H1 (cell line): Measurements from ENCODE around the gene KRTAP9-6. TPM values are rescaled to one million over a fixed set of nuclear protein-coding genes. Genes with fewer than 3 reads are reported as not detected.

Experiments used
- CTCF ChIA-PET: fragments of 300-600 bp; sonication (Branson Sonifier 250); formaldehyde crosslinking; loops from one replicate; lab custom pipeline; 2021; ENCODE audit not compliant: partially characterized antibody; lab: Charles Lee
- POLR2A ChIA-PET: fragments of 300-600 bp; sonication (Branson Sonifier 250); formaldehyde crosslinking; loops from one replicate; lab custom pipeline; 2021; ENCODE audit warnings: inconsistent platforms; ENCODE audit not compliant: partially characterized antibody; lab: Charles Lee
- DNase-seq, 2 experiments: peaks; one replicate each; pipeline versions ENCODE4 v3.0.0 to v3.0.0-alpha.2; 2010 to 2022; ENCODE audit warnings: low spot score in 2 of 2, low read depth in 1 of 2, mixed read lengths in 1 of 2
- FAIRE-seq: peaks from 2 replicates; lab custom pipeline; 2011; peaks lifted over from hg19 to GRCh38; lab: Jason Lieb, UNC
- H2AFZ ChIP-seq: 2 replicates; pipeline ENCODE4 v1.8.1; 2012; ENCODE audit warnings: low read length, inconsistent platforms
- H2AK5ac ChIP-seq: 2 replicates; pipeline ENCODE4 v1.6.1; 2013; ENCODE audit warnings: low read depth, low read length
- H2BK120ac ChIP-seq: replicated peaks from 2 replicates; pipeline ENCODE3; 2013; ENCODE audit warnings: low read depth, low read length, inconsistent platforms
- H2BK12ac ChIP-seq: 2 replicates; pipeline ENCODE4 v1.6.1; 2013; ENCODE audit warnings: low read depth, low read length
- H2BK15ac ChIP-seq: 2 replicates; pipeline ENCODE4 v1.6.1; 2013; ENCODE audit warnings: low read length
- H2BK20ac ChIP-seq: 2 replicates; pipeline ENCODE4 v1.6.1; 2013; ENCODE audit warnings: low read length
- H2BK5ac ChIP-seq: 2 replicates; pipeline ENCODE4 v1.6.1; 2013; ENCODE audit warnings: low read depth, low read length
- H3K14ac ChIP-seq: 2 replicates; pipeline ENCODE4 v1.6.1; 2013; ENCODE audit warnings: inconsistent platforms; ENCODE audit not compliant: insufficient read length
- H3K18ac ChIP-seq: 2 replicates; pipeline ENCODE4 v1.6.1; 2013; ENCODE audit warnings: low read length; ENCODE audit errors: extremely low read depth
- H3K23ac ChIP-seq: 2 replicates; pipeline ENCODE4 v1.6.1; 2013; ENCODE audit warnings: inconsistent platforms; ENCODE audit not compliant: insufficient read length
- H3K23me2 ChIP-seq: 2 replicates; pipeline ENCODE4 v1.6.1; 2013; ENCODE audit warnings: low read depth, low read length
- H3K27ac ChIP-seq: 2 replicates; pipeline ENCODE4 v1.6.1; 2011; ENCODE audit warnings: low read depth, low read length, inconsistent platforms
- H3K27me3 ChIP-seq, 4 experiments: replicated peaks in 1 of 4; 1 replicate in 1 of 4; 2 replicates in 3 of 4; pipeline versions ENCODE4 v1.6.1 to v1.8.1; 2011 to 2013; ENCODE audit warnings: low read length in 3 of 4, mild to moderate bottlenecking in 3 of 4, inconsistent platforms in 2 of 4, mixed read lengths in 2 of 4, moderate library complexity in 1 of 4; ENCODE audit not compliant: control insufficient read depth in 3 of 4, insufficient read depth in 3 of 4; ENCODE audit errors: extremely low read depth in 1 of 4
- H3K36me3 ChIP-seq, 4 experiments: 2 replicates each; pipeline versions ENCODE4 v1.6.1 to v1.8.1; 2011 to 2013; ENCODE audit warnings: mild to moderate bottlenecking in 4 of 4, low read length in 3 of 4, moderate library complexity in 2 of 4, control low read depth in 1 of 4, inconsistent platforms in 1 of 4; ENCODE audit not compliant: insufficient read depth in 4 of 4, control insufficient read depth in 2 of 4
- H3K4ac ChIP-seq: replicated peaks from 2 replicates; pipeline ENCODE3; 2013; ENCODE audit warnings: low read length, low read depth, mixed read lengths, inconsistent platforms; ENCODE audit not compliant: insufficient read length
- H3K4me1 ChIP-seq, 4 experiments: replicated peaks in 1 of 4; 1 replicate in 1 of 4; 2 replicates in 3 of 4; pipeline versions ENCODE4 v1.6.1 to v1.8.1; 2011 to 2013; ENCODE audit warnings: low read length in 3 of 4, inconsistent platforms in 2 of 4, mixed read lengths in 1 of 4; ENCODE audit not compliant: insufficient read depth in 4 of 4, control insufficient read depth in 3 of 4
- H3K4me2 ChIP-seq, 2 experiments: 2 replicates each; pipeline versions ENCODE4 v1.6.1 to v1.8.1; 2011 to 2013; ENCODE audit warnings: low read depth in 2 of 2, low read length in 2 of 2, control low read depth in 1 of 2, inconsistent platforms in 1 of 2, mild to moderate bottlenecking in 1 of 2; ENCODE audit not compliant: insufficient read depth in 1 of 2
- H3K4me3 ChIP-seq, 4 experiments: fragments of 200-600, 300-600 bp in 1 of 4; sonication (generic), shearing (Covaris generic), sonication (Bioruptor Twin) in 1 of 4; 2 replicates each; pipeline versions ENCODE4 v1.5.1 to v1.8.1; 2011 to 2016; ENCODE audit warnings: low read length in 4 of 4, low read depth in 3 of 4, control low read depth in 2 of 4, inconsistent platforms in 2 of 4, mild to moderate bottlenecking in 2 of 4, mixed read lengths in 1 of 4, moderate library complexity in 1 of 4; ENCODE audit not compliant: insufficient read depth in 2 of 4; ENCODE audit errors: extremely low read depth in 1 of 4
- H3K56ac ChIP-seq: replicated peaks from 2 replicates; pipeline ENCODE3; 2013; ENCODE audit warnings: low read depth, mild to moderate bottlenecking, mixed read lengths, low read length, inconsistent platforms; ENCODE audit not compliant: insufficient read length
- H3K79me1 ChIP-seq: 2 replicates; pipeline ENCODE4 v1.6.1; 2013; ENCODE audit warnings: low read depth, low read length, control low read depth
- H3K79me2 ChIP-seq, 2 experiments: 2 replicates each; pipeline versions ENCODE4 v1.6.1 to v1.8.1; 2012 to 2013; ENCODE audit warnings: low read length in 2 of 2, mild to moderate bottlenecking in 2 of 2, inconsistent platforms in 1 of 2; ENCODE audit not compliant: insufficient read depth in 2 of 2, control insufficient read depth in 1 of 2
- H3K9ac ChIP-seq, 4 experiments: replicated peaks in 1 of 4; 1 replicate in 1 of 4; 2 replicates in 3 of 4; pipeline versions ENCODE4 v1.6.1 to v1.8.1; 2011 to 2013; ENCODE audit warnings: low read depth in 3 of 4, low read length in 3 of 4, control low read depth in 2 of 4, mild to moderate bottlenecking in 2 of 4, moderate library complexity in 2 of 4, inconsistent platforms in 1 of 4; ENCODE audit errors: extremely low read depth in 1 of 4
- H3K9me3 ChIP-seq, 2 experiments: 2 replicates each; pipeline versions ENCODE4 v1.6.1 to v1.8.1; 2012 to 2013; ENCODE audit warnings: mild to moderate bottlenecking in 2 of 2, moderate library complexity in 2 of 2, control low read depth in 1 of 2, inconsistent platforms in 1 of 2, low read depth in 1 of 2, low read length in 1 of 2, mixed read lengths in 1 of 2; ENCODE audit not compliant: insufficient read depth in 2 of 2
- H4K20me1 ChIP-seq, 2 experiments: replicated peaks in 1 of 2; 2 replicates each; pipeline versions ENCODE3 to v1.8.1; 2011 to 2013; ENCODE audit warnings: inconsistent platforms in 2 of 2, low read length in 2 of 2, mild to moderate bottlenecking in 1 of 2; ENCODE audit not compliant: insufficient read depth in 2 of 2, control insufficient read depth in 1 of 2
- H4K5ac ChIP-seq: 2 replicates; pipeline ENCODE4 v1.6.1; 2013; ENCODE audit warnings: low read length, low read depth, mixed read lengths, inconsistent platforms; ENCODE audit not compliant: insufficient read length
- H4K8ac ChIP-seq: 2 replicates; pipeline ENCODE4 v1.8.0; 2013; ENCODE audit warnings: mild to moderate bottlenecking, moderate library complexity, low read length, inconsistent platforms; ENCODE audit not compliant: insufficient read depth; ENCODE audit errors: extremely low read depth
- H4K91ac ChIP-seq: replicated peaks from 2 replicates; pipeline ENCODE3; 2013; ENCODE audit warnings: low read length, mixed read lengths, inconsistent platforms; ENCODE audit not compliant: insufficient read length
- ZNF274 ChIP-seq: IDR thresholded peaks from 2 replicates; pipeline ENCODE4 v1.7.0; 2012; ENCODE audit warnings: low read length, borderline replicate concordance; ENCODE audit errors: extremely low read depth
- WGBS, 2 experiments: shearing (Covaris generic) in 1 of 2; methylation state at CpG; one replicate each; pipeline versions ENCODE4 v1.1.6 to v1.1.7; 2013 to 2015; ENCODE audit warnings: low lambda C conversion rate in 2 of 2, mixed read lengths in 2 of 2, inconsistent platforms in 1 of 2, low coverage in 1 of 2, missing lambda C conversion rate in 1 of 2; ENCODE audit not compliant: insufficient replicate concordance in 2 of 2, insufficient coverage in 1 of 2, insufficient read length in 1 of 2; ENCODE audit errors: extremely low coverage in 1 of 2, missing lambda C conversion rate in 1 of 2; 5-methylcytosine and 5-hydroxymethylcytosine counted together
- polyA plus RNA-seq, 7 experiments: library from polyadenylated mRNA; depleted of rRNA in 3 of 7; stranded (reverse) in 5 of 7; unstranded in 2 of 7; fragments of >200 nt in 5 of 7; fragments of 200-250 nt in 2 of 7; gene quantifications; 1 replicate in 5 of 7; 2 replicates in 1 of 7; 4 replicates in 1 of 7; pipeline versions ENCODE4 v1.2.1 to v1.2.3, GENCODE V29; 2011 to 2013; ENCODE audit warnings: missing spikeins in 2 of 7, mixed read lengths in 2 of 7
- total RNA-seq: library from RNA; stranded (reverse); fragmentation: NEBNext Ultra II Directional; extraction: Animal tissue kit (Norgen Biotek cat#: 25700); gene quantifications from 2 replicates; pipeline ENCODE4 v1.2.1, GENCODE V29; 2021
- TF ChIP-seq, protein P1 (sequence below): IDR thresholded peaks from 2 replicates; pipeline ENCODE4 v1.6.1; 2012; ENCODE audit warnings: inconsistent platforms

Gene KRTAP9-6
- total and polyA plus RNA-seq, 2 of the 8 experiments (the other 6 are each of a cell fraction or from before 2014, with no cell fraction given), result not detected

DNA sequence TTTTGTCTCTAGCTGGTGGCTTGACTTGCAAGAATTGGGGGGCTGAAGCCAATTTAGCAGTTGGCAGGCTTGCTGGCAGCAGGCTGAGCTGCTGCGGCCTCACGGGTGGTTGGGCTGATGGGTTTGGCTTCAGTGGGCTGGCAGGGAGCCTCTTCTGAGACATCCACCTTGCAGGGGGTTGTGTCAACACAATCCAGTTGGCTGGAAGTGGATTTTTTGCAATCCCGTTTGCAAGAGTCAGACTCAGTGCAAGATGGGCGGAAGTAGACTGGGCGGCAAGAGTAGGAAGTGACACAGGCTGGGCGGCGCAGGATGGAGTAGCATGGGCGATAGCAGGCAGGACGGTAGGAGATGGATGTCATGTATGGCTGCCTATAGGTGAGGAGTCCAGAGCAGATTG lies 42.5 kb downstream of the KRTAP9-6 start:
- no peak overlapping the region for H3K4ac ChIP-seq
- no peaks in the 10 kb centered on the region for H3K36me3 ChIP-seq
- no peak overlapping the region for H2BK5ac ChIP-seq
- no peak overlapping the region for H3K9ac ChIP-seq
- H2AFZ ChIP-seq, result no peak overlapping the region; the same call in 1 of the 2 replicates
- POLR2A ChIA-PET, result no interaction called here
- H4K5ac ChIP-seq, result no peak overlapping the region
- no peaks in the 10 kb centered on the region for H4K20me1 ChIP-seq
- CTCF ChIA-PET, result interaction anchor here (0.9 to 1.3 kb wide), 2 partner anchors 14 to 16 kb away, joined by 3 read pairs; no protein-coding TSS in a partner anchor
- H3K4me3 ChIP-seq, result no peak overlapping the region
- H3K18ac ChIP-seq, result no peak overlapping the region
- H2AK5ac ChIP-seq, result no peak overlapping the region
- 94% methylated on average over 9 of the region's 9 CpGs; no CpG with 5 or more reads in 1 of the 2 experiments for WGBS, 2 experiments
- no peak overlapping the region; the same call in 1 of the 2 replicates for H4K8ac ChIP-seq
- H3K27me3 ChIP-seq, result no peaks in the 10 kb centered on the region; a peak in 2 of 7 replicates
- H3K27ac ChIP-seq, result no peak overlapping the region
- H2BK12ac ChIP-seq, result no peak overlapping the region
- H3K14ac ChIP-seq, result no peak overlapping the region
- H4K91ac ChIP-seq, result no peak overlapping the region
- no peak overlapping the region for H3K56ac ChIP-seq
- no peak overlapping the region for H3K23ac ChIP-seq
- no peaks in the 10 kb centered on the region; a peak in 2 of 7 replicates for H3K4me1 ChIP-seq
- H2BK120ac ChIP-seq, result no peak overlapping the region
- FAIRE-seq, result no peak
- H3K9me3 ChIP-seq, result no peaks in the 10 kb centered on the region
- no peak overlapping the region for H2BK15ac ChIP-seq
- no peak for DNase-seq
- no peak overlapping the region for H2BK20ac ChIP-seq
- no peaks in the 10 kb centered on the region for H3K79me2 ChIP-seq
- H3K23me2 ChIP-seq, result no peaks in the 10 kb centered on the region; the same call in 1 of the 2 replicates
- no peaks in the 10 kb centered on the region for H3K79me1 ChIP-seq
- H3K4me2 ChIP-seq, result no peak overlapping the region
- TF ChIP-seq, protein P1, sequence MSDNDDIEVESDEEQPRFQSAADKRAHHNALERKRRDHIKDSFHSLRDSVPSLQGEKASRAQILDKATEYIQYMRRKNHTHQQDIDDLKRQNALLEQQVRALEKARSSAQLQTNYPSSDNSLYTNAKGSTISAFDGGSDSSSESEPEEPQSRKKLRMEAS, result no peak
- TF ChIP-seq ZNF274, result no peak
